ENCODE results near the gene ARVCF. TPM values are rescaled to one million over a fixed set of nuclear protein-coding genes. Genes with fewer than 3 reads are reported as not detected.

ARVCF gene
- total and polyA plus RNA-seq, 9 of the 15 experiments (the other 6 are each of a cell fraction or from before 2014, with no cell fraction given), result 0.03 to 97.4 (median 15.6) TPM

GRCh38 chr22:19959587-19960490, 56.8 kb downstream of the ARVCF start (continued):
- TF ChIP-seq, protein P1, sequence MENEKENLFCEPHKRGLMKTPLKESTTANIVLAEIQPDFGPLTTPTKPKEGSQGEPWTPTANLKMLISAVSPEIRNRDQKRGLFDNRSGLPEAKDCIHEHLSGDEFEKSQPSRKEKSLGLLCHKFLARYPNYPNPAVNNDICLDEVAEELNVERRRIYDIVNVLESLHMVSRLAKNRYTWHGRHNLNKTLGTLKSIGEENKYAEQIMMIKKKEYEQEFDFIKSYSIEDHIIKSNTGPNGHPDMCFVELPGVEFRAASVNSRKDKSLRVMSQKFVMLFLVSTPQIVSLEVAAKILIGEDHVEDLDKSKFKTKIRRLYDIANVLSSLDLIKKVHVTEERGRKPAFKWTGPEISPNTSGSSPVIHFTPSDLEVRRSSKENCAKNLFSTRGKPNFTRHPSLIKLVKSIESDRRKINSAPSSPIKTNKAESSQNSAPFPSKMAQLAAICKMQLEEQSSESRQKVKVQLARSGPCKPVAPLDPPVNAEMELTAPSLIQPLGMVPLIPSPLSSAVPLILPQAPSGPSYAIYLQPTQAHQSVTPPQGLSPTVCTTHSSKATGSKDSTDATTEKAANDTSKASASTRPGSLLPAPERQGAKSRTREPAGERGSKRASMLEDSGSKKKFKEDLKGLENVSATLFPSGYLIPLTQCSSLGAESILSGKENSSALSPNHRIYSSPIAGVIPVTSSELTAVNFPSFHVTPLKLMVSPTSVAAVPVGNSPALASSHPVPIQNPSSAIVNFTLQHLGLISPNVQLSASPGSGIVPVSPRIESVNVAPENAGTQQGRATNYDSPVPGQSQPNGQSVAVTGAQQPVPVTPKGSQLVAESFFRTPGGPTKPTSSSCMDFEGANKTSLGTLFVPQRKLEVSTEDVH (IDR thresholded peaks at IDR 0.05; ENCODE audit: low read depth, partially characterized antibody), result no peak
- TF ChIP-seq, protein P2, sequence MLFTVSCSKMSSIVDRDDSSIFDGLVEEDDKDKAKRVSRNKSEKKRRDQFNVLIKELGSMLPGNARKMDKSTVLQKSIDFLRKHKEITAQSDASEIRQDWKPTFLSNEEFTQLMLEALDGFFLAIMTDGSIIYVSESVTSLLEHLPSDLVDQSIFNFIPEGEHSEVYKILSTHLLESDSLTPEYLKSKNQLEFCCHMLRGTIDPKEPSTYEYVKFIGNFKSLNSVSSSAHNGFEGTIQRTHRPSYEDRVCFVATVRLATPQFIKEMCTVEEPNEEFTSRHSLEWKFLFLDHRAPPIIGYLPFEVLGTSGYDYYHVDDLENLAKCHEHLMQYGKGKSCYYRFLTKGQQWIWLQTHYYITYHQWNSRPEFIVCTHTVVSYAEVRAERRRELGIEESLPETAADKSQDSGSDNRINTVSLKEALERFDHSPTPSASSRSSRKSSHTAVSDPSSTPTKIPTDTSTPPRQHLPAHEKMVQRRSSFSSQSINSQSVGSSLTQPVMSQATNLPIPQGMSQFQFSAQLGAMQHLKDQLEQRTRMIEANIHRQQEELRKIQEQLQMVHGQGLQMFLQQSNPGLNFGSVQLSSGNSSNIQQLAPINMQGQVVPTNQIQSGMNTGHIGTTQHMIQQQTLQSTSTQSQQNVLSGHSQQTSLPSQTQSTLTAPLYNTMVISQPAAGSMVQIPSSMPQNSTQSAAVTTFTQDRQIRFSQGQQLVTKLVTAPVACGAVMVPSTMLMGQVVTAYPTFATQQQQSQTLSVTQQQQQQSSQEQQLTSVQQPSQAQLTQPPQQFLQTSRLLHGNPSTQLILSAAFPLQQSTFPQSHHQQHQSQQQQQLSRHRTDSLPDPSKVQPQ (CRISPR knock-in tag; IDR thresholded peaks at IDR 0.05; ENCODE audit: borderline replicate concordance), result no peak
- TF ChIP-seq SMARCA5 (IDR thresholded peaks at IDR 0.05), result 0 out of 2 replicates have a peak, but pooled peaks have one; percentile 65
- TF ChIP-seq, protein P3, sequence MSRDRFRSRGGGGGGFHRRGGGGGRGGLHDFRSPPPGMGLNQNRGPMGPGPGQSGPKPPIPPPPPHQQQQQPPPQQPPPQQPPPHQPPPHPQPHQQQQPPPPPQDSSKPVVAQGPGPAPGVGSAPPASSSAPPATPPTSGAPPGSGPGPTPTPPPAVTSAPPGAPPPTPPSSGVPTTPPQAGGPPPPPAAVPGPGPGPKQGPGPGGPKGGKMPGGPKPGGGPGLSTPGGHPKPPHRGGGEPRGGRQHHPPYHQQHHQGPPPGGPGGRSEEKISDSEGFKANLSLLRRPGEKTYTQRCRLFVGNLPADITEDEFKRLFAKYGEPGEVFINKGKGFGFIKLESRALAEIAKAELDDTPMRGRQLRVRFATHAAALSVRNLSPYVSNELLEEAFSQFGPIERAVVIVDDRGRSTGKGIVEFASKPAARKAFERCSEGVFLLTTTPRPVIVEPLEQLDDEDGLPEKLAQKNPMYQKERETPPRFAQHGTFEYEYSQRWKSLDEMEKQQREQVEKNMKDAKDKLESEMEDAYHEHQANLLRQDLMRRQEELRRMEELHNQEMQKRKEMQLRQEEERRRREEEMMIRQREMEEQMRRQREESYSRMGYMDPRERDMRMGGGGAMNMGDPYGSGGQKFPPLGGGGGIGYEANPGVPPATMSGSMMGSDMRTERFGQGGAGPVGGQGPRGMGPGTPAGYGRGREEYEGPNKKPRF (IDR thresholded peaks at IDR 0.05; ENCODE audit: low read depth, low read length), result no peak
- TF ChIP-seq, protein P4, sequence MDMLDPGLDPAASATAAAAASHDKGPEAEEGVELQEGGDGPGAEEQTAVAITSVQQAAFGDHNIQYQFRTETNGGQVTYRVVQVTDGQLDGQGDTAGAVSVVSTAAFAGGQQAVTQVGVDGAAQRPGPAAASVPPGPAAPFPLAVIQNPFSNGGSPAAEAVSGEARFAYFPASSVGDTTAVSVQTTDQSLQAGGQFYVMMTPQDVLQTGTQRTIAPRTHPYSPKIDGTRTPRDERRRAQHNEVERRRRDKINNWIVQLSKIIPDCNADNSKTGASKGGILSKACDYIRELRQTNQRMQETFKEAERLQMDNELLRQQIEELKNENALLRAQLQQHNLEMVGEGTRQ (CRISPR knock-in tag; IDR thresholded peaks at IDR 0.05), result no peak
- TF ChIP-seq, protein P5, sequence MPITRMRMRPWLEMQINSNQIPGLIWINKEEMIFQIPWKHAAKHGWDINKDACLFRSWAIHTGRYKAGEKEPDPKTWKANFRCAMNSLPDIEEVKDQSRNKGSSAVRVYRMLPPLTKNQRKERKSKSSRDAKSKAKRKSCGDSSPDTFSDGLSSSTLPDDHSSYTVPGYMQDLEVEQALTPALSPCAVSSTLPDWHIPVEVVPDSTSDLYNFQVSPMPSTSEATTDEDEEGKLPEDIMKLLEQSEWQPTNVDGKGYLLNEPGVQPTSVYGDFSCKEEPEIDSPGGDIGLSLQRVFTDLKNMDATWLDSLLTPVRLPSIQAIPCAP (CRISPR knock-in tag; IDR thresholded peaks at IDR 0.05; ENCODE audit: borderline replicate concordance), result no peak
- no peak for TF ChIP-seq E2F6 (IDR thresholded peaks at IDR 0.05; ENCODE audit: borderline replicate concordance in 1 of 2, extremely low read depth in 1 of 2, insufficient read depth in 1 of 2, insufficient read length in 1 of 2, low read depth in 1 of 2, low read length in 1 of 2, poor library complexity in 1 of 2, severe bottlenecking in 1 of 2)
- TF ChIP-seq ARHGAP35 (IDR thresholded peaks at IDR 0.05; ENCODE audit: partially characterized antibody), result peak; percentile 21
- TF ChIP-seq MEF2A (IDR thresholded peaks at IDR 0.05; ENCODE audit: control insufficient read depth, low read depth, low read length), result no peak
- no peak for TF ChIP-seq CBX3 (IDR thresholded peaks at IDR 0.05; ENCODE audit: borderline replicate concordance in 1 of 2, low read length in 2 of 2)
- 0 out of 4 replicates have a peak, but pooled peaks of 1 of the 2 experiments have one; percentile 27 for TF ChIP-seq NONO (IDR thresholded peaks at IDR 0.05; ENCODE audit: low read depth in 2 of 2, low read length in 1 of 2)
- no peak for TF ChIP-seq SMARCE1 (IDR thresholded peaks at IDR 0.05)
- TF ChIP-seq CC2D1A (IDR thresholded peaks at IDR 0.05), result no peak

All from K562 (cell line).